ENCODE results near the gene ALDH1A2. TPM values are rescaled to one million over a fixed set of nuclear protein-coding genes. Genes with fewer than 3 reads are reported as not detected.

ALDH1A2 gene
- total and polyA plus RNA-seq, 4 donors: 3.6 to 28.4 (median 9.5) TPM

DNA sequence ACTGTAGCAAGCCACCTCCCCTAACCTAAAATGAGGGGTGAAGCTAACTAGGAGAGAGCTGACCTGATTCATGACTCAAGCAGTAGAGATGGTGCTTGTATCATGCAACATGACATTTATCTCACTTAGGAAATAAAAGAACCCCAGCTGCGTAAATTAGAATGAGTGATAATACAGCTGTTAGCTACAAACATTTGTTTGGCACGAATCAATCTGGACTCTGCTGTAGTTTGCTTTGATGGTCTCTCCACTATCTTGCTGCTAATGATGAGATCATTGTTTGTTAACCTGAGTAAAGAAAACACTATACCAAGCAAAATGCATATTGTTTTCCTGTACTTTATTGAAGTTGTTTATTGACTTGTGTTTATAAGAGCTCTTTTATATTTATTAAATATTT lies 92.6 kb downstream of the ALDH1A2 start:
- Histone ChIP-seq H3K9me3 (ENCODE audit: control insufficient read depth in 4 of 4, insufficient read depth in 3 of 4, low read length in 3 of 4) (no peaks in the 10 kb centered on the region), H3K4me1 (ENCODE audit: control insufficient read depth in 5 of 5, insufficient read depth in 5 of 5, low read length in 5 of 5) (peaks cover 0 to 17% (median 4%) of the 10 kb centered on the region in 5 donors), H3K27ac (ENCODE audit: low read depth in 1 of 2, low read length in 1 of 2) (no peak overlapping the region), H3K36me3 (ENCODE audit: control insufficient read depth in 4 of 4, insufficient read depth in 4 of 4, low read length in 4 of 4) (no peaks in the 10 kb centered on the region), H3K4me3 (no peak overlapping the region), H3K9ac (ENCODE audit: insufficient read depth in 1 of 2, low read length in 2 of 2) (no peak overlapping the region), H3K27me3 (ENCODE audit: control insufficient read depth in 3 of 3, insufficient read depth in 3 of 3, low read length in 2 of 3) (no peaks in the 10 kb centered on the region)
- DNase-seq: peak in 2 of 3 donors; percentile 43 to 46
- TF ChIP-seq, protein P1, sequence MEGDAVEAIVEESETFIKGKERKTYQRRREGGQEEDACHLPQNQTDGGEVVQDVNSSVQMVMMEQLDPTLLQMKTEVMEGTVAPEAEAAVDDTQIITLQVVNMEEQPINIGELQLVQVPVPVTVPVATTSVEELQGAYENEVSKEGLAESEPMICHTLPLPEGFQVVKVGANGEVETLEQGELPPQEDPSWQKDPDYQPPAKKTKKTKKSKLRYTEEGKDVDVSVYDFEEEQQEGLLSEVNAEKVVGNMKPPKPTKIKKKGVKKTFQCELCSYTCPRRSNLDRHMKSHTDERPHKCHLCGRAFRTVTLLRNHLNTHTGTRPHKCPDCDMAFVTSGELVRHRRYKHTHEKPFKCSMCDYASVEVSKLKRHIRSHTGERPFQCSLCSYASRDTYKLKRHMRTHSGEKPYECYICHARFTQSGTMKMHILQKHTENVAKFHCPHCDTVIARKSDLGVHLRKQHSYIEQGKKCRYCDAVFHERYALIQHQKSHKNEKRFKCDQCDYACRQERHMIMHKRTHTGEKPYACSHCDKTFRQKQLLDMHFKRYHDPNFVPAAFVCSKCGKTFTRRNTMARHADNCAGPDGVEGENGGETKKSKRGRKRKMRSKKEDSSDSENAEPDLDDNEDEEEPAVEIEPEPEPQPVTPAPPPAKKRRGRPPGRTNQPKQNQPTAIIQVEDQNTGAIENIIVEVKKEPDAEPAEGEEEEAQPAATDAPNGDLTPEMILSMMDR (IDR thresholded peaks at IDR 0.05; ENCODE audit: control extremely low read depth, extremely low read depth): no peak
- no peak for ATAC-seq (ENCODE audit: insufficient read depth, low FRiP score)
- 73 to 81% methylated on average over 2 of the region's 2 CpGs for WGBS, 2 donors

DNA sequence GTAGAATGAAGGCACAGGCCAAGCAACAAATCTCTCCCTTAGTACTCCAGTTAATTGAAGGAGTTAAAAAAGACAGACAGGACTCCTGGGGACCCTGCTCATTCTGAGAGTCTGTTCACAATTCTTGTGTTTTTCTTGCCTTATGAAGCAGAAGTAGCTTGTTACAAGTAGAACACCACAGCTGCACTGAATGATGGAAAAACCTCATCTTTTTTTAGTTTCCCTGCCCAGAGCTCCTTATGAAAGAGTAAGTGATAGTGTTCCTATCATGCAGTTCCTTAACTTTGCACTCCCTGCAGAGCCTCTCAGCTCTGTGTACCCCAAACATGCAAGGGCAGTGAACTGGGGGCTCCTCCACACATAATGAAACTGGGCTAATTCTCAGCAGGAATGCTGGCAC lies 95.5 kb downstream of the ALDH1A2 start:
- Histone ChIP-seq H3K27me3 (ENCODE audit: control insufficient read depth in 3 of 3, insufficient read depth in 3 of 3, low read length in 2 of 3) (no peaks in the 10 kb centered on the region), H3K36me3 (ENCODE audit: control insufficient read depth in 4 of 4, insufficient read depth in 4 of 4, low read length in 4 of 4) (no peaks in the 10 kb centered on the region), H3K4me1 (ENCODE audit: control insufficient read depth in 5 of 5, insufficient read depth in 5 of 5, low read length in 5 of 5) (peaks cover 0 to 27% (median 4%) of the 10 kb centered on the region in 5 donors), H3K9ac (ENCODE audit: insufficient read depth in 1 of 2, low read length in 2 of 2) (no peak overlapping the region), H3K9me3 (ENCODE audit: control insufficient read depth in 4 of 4, insufficient read depth in 3 of 4, low read length in 3 of 4) (no peaks in the 10 kb centered on the region), H3K4me3 (no peak overlapping the region), H3K27ac (ENCODE audit: low read depth in 1 of 2, low read length in 1 of 2) (no peak overlapping the region)
- ATAC-seq (ENCODE audit: insufficient read depth, low FRiP score): no peak
- TF ChIP-seq, protein P1 (IDR thresholded peaks at IDR 0.05; ENCODE audit: control extremely low read depth, extremely low read depth): no peak
- no peak for DNase-seq

DNA sequence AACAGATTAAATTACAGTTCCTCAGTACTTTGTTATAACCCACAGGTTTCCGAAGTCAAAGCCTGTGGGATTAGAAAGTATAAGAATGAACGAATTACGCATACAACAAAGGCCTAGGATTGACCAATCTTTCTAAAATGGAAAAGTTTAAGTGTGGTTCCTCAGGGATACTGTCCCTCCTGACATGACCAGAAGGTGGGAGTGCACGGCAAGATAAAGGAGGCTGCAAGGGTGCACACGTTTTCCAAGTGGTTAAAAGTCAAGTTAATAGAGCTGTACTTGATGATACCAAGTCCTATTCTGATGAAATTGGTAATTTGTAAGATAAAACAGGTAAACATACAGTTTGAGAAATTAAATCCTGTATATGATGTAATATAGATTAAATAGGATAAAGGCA lies 96.2 kb downstream of the ALDH1A2 start:
- DNase-seq (peak in 1 of 3 donors; percentile 44), ATAC-seq (ENCODE audit: insufficient read depth, low FRiP score) (no peak)
- Histone ChIP-seq H3K36me3 (ENCODE audit: control insufficient read depth in 4 of 4, insufficient read depth in 4 of 4, low read length in 4 of 4) (no peaks in the 10 kb centered on the region), H3K27me3 (ENCODE audit: control insufficient read depth in 3 of 3, insufficient read depth in 3 of 3, low read length in 2 of 3) (no peaks in the 10 kb centered on the region), H3K9me3 (ENCODE audit: control insufficient read depth in 4 of 4, insufficient read depth in 3 of 4, low read length in 3 of 4) (no peaks in the 10 kb centered on the region), H3K9ac (ENCODE audit: insufficient read depth in 1 of 2, low read length in 2 of 2) (no peak overlapping the region), H3K27ac (ENCODE audit: low read depth in 1 of 2, low read length in 1 of 2) (no peak overlapping the region), H3K4me3 (no peak overlapping the region), H3K4me1 (ENCODE audit: control insufficient read depth in 5 of 5, insufficient read depth in 5 of 5, low read length in 5 of 5) (peaks cover 0 to 27% (median 4%) of the 10 kb centered on the region in 5 donors)
- TF ChIP-seq, protein P1 (IDR thresholded peaks at IDR 0.05; ENCODE audit: control extremely low read depth, extremely low read depth): no peak
- 74 to 80% methylated on average over 5 of the region's 5 CpGs for WGBS, 2 donors

DNA sequence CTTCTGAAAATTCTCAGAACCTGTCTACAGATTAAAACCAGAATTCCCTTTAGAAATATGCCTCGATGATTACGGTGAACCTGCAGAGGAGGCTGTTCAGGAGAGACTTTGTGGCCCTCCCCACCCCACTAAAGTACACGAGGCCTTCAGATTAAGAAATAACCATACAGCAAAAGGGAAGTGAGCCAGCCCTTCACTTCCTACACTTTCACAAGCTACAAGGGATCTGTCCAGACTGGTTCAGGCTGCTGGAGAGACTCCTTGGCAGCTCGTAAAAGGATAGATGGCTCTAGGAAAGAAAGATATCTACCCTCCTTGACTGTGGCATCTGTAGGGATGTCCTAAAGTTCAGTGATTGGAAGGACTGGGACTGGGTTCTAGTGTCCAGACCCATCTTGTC lies 102.6 kb downstream of the ALDH1A2 start:
- Histone ChIP-seq H3K4me1 (ENCODE audit: control insufficient read depth in 5 of 5, insufficient read depth in 5 of 5, low read length in 5 of 5) (peaks cover 0 to 9% (median 0%) of the 10 kb centered on the region in 5 donors), H3K9ac (ENCODE audit: insufficient read depth in 1 of 2, low read length in 2 of 2) (no peak overlapping the region), H3K27ac (ENCODE audit: low read depth in 1 of 2, low read length in 1 of 2) (no peak overlapping the region), H3K9me3 (ENCODE audit: control insufficient read depth in 4 of 4, insufficient read depth in 3 of 4, low read length in 3 of 4) (no peaks in the 10 kb centered on the region), H3K27me3 (ENCODE audit: control insufficient read depth in 3 of 3, insufficient read depth in 3 of 3, low read length in 2 of 3) (no peaks in the 10 kb centered on the region), H3K4me3 (no peak overlapping the region), H3K36me3 (ENCODE audit: control insufficient read depth in 4 of 4, insufficient read depth in 4 of 4, low read length in 4 of 4) (no peaks in the 10 kb centered on the region)
- 72 to 78% methylated on average over 4 of the region's 4 CpGs for WGBS, 2 donors
- TF ChIP-seq, protein P1 (IDR thresholded peaks at IDR 0.05; ENCODE audit: control extremely low read depth, extremely low read depth): no peak
- ATAC-seq (ENCODE audit: insufficient read depth, low FRiP score) (no peak), DNase-seq (no peak)

All from lung (tissue), 12 donors.